Inflammatory macrophage treated with lipopolysaccharide for 4 hours (primary cell): Measurements from ENCODE around the gene CERS6.

ENCODE experiments used
- DNase-seq: peaks from one replicate; pipeline ENCODE4 v3.0.0-alpha.2; 2020

The CERS6 gene

DNA sequence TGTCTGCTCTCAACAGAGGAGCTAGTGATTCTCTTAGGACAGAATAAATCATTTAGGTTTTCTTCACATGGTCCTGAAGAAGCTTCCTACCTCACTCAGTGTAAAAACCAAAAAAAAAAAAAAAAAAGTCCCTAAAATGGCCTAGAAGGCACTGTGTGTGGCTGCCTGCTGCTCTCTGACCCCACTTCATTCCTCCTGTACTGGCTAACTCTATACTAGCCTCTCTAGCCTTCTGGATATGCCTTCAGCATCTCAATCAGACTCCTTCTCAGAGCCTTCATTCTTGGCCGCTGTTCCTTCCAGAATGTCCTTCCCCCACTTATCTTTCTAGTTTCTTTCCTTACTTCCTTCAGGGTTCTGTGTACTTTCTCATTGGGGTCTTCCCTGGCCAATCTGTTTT, 82.1 kb downstream of the CERS6 start:
- no peak for DNase-seq

DNA sequence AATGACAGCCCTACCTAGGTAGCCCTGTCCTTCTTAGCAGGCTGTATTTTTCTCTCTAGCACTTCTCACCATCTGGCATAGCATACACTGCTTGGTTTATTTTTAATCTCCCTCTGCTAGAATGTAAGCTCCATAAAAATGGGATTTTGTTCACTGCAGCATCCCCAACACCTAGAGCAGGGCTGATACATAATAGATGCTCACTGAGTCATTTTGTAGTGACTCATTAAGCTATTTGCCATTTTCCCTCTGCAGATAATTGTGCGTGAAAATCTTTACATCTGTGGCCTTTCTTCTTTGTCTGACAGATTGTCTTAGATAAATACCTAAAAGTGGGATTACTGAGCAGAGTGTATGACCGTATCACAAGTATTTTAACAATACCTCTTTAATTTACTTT, 82.5 kb downstream of the CERS6 start:
- no peak for DNase-seq

DNA sequence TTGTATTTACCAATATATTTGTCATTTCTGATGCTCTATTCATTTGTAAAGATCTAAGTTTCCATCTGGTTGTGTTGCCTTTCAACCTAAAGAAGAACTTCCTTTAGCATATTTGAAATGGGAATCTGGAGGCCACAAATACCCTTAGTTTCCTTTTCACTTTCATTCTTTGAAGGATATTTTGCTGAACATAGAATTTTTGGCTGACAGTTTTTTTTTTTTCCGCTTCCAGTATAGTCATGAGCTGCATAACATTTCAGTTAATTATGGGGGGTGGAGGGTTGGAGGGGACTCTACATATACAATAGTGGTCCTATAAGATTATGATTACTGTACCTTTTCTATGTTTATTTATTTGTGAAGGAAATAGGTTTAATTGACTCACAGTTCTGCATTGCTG, 83.9 kb downstream of the CERS6 start:
- DNase-seq, result peak; percentile 36

DNA sequence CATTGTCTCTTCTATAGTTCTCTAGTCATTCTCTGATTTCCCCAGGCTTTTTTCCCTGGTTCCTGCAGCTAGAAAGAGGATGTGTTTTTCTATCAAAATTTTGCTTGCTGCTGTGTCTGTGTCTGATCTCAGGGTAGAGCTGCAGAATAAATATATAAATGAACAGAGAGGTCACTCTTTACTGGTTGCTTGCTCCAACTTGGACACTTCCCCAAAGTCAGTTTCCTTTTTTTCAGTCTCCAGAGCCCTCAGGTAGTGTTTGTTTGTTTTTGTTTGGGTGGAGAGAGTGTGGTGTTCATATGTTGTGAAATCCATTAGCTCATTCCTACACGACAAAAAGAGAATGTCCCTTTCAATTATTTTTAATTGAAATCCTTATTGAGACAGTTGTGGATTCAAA, 85.8 kb downstream of the CERS6 start:
- peak; percentile 43 for DNase-seq

DNA sequence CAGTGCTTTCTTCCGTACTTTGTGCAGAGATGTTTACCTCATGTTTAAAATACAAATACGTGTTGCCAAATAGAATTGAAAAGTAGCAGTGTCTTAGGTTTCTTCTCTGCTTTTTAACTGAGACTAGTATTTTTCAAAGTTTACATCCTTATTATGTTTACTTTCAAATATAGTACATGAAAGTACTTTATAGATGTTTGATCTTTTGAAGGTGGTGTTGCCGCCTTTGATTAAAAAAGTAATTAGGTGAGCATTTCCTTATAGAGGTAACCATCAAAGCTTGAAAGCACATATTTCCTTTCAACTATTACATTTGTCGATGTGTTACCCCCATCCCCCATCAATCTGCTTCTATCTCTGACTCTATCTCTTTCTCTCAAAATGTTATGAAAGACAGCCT, 87.0 kb downstream of the CERS6 start:
- no peak for DNase-seq

DNA sequence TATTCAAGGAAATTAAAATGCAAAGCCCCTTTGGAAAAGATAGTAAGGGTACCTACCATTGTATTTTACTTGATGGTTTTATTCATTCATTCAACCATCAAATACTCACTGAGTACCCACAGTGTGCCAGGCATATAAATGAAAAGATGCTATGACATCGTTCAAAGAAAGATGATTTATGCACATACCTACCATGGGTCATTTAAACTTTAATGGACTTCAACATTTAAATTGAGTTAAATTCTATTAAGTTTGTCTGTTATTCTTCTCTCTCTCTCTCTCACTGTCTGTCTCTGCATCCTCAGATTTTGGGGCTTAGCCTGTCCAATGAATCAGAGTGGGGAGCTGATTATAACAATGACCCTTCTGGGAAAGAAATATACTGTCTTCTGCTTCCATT, 87.9 kb downstream of the CERS6 start:
- no peak for DNase-seq

DNA sequence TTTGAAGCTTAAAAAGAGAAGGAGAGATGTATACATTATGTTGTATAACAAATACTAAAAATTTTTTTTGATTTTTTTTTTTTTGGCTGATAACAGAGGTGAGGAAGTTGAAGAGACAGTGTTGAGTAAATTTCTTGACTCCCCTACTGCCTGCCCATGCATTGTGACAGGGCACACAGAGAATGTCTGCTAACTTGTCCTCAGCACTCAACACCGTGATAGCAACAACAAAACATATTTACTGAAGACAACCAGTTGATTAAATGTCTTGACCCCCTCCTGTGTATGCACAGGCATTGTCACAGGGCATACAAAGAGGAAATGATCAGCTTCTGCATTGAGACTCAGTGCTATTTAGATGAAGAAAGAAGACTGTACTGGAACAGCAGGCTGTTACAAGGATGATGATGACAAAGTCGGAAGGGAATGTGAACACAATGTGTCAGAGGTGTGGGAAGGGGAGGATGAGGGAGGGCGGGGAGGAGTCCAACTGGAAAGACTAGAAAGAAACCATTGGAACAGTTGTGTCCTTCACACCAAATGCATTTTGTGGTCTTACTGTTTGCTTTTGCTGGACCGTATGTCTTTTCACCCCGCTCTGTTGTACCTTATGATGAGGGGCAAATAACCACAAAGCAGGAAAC, 89.5 kb downstream of the CERS6 start:
- peak; percentile 64 for DNase-seq

DNA sequence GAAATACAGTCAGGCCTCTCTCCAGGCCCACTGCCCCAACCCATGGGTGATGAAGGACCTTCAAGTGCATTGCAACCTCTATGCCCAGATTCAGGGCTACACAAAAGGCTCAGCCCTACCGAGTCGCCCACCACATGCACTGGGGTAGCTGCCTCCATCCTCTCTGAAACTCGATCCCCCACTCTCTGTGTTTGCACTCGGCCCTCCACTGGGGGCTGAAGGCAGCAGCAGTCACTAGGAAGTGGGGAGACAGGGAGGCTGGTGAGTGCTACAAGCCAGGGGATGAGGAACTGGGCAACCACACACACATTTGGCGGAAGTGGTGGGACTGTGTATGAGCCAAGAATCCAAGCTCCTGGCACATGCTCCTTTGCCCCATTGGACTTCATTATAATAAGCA, 94.6 kb downstream of the CERS6 start:
- DNase-seq, result peak; percentile 76

DNA sequence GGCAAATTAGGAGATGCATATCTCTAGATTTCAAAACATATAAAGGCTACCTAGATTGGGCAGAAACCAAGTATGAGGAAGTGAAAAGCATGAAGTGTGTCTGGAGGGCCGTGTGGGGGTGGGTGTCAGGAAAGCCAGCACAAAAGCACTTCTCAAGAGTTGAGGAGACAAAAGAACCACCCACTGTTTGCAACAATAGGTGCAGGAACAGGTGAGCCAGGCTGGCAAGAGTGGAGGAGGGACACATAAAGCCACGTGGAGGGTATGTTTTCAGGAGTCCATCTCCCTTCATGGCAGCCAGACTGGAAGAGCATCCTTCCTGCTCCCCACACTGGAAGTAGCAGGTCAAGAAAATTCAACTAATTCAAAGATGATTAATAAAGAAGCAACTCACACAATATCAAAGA, 96.4 kb downstream of the CERS6 start:
- peak; percentile 49 for DNase-seq

DNA sequence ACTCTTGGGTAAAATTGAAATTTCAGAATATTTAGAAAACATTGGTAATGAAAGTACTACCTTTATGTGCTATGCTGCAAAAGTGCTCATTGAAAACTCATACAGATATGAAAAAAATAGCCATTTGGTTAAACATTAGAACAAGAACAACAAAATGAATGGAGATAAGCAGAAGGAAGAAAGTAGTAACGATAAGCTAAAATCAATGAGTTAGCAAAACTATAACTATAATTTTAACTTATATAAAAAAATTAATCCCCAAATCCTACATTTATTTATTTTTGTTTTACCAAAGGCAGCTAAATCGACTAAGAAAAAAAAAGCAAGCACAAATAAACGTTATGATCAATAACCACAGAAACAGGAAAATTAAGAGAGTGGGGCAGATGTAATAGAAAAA, 99.2 kb downstream of the CERS6 start:
- DNase-seq, result no peak

DNA sequence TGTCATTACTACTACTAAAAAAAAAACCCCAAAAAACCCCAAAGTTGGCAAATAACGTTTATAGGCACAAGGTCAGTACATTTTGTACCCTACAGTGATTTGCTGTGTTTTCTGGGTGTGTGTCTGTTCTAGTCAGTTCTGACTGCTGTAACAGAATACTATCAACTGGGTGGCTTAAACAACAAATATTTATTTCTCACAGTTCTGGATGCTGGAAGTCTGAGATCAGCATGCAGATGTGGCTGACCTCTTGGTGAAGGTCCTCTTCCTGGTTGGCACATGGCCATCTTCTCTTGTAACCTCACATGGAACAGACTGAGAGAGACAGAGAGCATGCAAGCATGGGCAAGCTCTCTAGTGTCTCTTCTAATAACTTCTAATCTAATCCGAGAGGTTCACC, 103.1 kb downstream of the CERS6 start:
- no peak for DNase-seq

DNA sequence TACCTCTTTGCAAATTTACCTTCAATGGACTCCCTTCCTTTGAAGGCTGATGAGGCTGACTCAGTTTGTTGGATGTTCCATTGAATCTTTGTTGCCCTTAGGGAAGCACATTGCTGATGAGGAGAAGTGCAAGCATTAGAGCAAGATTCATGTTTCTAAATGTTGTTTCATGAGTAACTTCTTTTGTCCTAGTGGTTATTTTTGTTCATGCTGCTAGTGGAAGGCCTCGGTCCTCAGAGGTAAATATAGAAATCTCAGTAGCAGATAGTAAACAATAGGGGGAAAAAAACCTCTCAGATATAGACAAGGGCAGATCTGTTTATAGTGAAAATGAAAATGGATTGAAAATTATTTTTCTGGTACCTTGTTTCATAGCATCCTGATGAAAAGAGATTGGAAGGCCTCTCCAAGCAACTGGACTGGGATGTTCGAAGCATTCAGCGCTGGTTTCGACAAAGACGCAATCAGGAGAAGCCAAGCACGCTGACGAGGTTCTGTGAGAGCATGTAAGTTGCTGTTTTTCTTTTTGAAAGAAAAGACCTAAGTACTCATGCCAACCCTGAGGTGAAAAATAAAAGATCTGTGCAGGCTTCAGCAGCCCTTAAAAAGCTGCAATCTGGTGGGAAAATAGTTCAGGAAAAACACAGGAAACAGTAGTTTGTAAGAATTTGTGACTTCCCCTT, 104.9 kb downstream of the CERS6 start:
- no peak for DNase-seq

DNA sequence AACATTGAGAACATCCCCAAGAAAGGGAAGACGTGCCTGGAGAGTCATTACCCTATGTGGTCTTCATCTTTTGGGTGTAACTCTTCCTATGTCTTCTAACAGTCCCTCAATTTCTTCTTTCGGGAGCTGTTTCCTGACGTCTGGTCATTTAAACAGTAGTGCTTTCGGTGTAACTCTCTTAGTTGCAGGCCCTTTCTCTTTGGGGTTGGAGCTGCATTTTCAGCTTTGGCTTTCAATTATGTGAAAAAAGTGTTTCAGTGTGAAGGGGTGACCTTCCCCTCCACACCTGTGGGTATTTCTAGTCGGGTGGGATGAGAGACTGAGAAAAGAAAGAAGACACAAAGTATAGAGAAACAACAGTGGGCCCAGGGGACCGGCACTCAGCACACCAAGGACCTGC, 105.9 kb downstream of the CERS6 start:
- no peak for DNase-seq

DNA sequence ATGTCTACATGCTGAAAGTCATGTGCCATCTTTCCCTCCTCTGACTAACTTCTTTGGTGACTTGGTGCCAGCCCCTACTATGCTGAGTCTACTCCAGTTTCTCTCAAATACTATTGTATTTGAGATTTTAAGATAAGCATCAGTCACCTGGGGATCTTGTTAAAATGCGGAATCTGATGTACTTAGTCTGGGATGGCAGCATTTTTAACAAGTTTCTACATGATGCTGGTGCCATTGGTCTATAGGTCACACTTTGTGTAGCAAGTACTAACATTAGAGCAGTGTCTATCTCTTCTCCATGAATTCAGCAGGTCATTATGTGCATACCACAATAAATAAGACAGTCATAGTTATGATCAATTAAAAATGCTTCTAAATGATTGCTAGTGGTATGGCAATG, 106.9 kb downstream of the CERS6 start:
- DNase-seq, result no peak

DNA sequence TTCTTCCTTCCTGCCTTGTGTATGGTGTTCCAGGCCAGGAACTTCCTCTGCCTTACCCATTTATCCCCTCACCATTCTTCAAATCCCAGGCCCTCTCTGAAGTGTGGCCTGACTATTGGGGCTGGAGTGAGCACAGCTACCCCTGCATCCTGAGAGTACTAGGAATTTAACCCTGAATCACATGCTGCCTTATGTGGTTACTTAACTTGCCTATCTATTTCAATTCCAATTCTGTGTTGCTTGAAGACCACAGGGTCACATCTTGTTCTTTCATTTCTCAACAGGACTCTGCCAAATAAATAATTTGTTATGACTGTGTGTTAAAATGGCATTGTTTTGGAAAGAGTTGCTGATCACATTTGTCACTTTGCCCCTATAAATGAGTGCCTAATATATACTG, 108.6 kb downstream of the CERS6 start:
- no peak for DNase-seq

DNA sequence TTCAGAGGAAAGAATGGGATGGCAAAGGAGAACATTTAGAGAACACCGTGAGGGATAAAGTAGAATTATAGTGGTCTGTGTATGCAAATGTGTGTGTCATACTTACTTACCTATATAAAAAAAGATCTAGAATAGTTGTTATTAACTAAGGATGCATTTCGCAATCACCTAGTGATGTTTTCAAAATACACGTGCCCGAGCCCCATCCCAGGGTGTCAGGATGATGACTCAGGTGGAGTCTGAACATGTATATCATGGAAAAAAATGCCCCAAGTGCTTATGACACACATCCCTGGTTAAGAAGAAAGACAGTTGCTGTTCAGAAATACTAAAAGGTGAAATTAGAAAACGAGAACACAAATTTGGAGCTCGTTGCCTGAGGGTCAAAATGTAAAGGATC, 109.0 kb downstream of the CERS6 start:
- DNase-seq, result no peak

DNA sequence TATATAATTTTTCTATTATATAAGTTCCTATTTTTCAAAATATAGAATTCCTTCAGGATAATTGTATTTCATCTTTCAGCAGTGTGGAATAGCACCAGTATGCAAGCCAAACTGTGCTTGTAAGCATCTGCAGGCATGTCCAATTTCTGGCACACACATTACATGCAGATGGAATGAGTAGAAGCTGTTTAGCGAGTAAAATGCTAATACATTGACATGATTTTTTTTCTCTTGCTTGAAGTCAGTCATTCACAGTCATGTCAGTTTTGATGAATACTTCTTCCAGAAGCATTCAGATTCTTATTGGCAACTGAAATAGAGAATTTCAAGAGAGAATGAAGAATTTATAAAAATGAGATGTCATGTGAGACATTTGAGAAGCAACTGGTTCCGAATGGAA, 109.4 kb downstream of the CERS6 start:
- no peak for DNase-seq

DNA sequence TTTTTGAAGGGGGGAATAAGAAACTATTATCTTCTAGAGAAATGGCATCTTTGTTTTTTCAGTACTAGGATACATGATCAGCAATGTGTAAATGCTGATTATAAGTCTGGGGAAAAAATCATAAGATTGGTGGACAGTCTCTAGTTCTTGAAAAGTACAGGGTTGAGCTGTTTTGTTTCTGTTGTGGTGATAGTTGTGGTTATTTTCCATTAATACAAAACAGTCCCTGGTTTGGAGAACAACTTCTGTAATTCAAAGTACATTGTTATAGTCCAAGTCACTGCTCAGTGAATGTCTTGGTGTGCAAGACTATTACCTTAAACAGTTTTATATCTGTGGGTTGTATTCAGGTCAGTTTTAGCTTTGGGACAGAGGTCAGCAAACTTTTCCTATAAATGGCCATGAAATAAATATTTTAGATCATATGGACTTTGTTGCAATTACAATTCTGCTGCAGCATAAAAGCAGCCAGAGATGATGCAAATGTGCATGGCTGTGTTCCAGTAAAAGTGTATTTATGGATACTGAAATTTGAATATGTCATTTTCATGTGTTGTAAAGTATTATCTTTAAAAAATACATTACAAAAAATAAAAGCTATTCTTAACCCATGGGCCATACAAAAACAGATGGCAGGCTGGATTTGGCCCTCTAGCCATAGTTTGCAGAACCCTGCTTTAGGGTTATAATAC, 111.0 kb downstream of the CERS6 start:
- DNase-seq, result no peak

DNA sequence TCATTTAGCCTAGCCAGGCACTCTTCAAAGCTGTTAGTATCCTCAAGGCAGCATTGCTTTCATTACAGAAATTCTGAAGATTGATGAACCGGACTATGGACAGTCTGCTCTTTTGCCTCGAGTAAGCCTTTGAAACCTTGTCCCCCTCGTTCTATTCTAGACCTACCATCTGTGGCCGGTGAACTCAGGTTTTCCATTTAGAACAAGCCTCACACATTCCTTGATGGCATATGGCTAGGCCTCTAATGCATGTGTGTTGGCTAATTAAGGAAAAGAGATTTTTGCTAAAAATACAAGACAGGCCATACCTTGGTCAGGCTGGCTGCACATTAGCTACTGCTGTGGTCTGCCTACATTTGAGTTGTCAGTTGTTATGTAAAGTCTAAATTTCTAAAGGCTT, 111.8 kb downstream of the CERS6 start:
- no peak for DNase-seq

DNA sequence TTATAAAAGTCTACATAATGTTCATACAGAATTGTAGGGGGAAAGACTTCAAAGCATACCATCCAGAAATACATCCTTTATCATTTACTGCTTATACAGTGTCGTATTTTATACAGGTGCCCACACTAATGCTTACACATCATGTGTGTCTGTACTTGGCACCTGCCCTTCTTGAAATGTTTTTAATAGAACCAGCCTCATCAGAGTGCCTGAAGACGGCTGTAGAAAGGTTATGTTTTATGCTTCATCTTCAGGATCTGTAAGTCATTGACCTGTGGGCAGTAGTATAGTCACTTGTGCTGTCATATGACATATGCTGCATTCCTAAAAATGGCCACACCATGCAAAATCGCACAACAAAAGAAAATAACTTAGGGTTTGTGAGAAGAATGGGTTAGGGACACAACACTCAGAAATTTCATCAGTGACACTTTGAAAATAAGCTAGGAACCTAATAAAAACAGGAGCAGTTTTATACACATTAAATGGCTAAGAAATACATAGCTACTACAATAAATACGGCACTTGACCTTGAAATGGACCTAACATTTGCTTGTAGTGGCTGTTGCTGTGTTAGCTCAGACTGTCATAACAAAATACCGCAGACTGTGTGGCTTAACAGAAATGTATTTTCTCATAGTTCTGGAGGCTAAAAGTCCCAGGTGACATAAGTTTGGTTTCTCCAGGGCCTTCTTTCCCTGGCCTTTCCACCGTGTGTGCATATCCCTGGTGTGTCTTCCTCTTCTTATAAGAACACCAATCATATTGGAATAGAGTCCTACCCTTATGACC, 112.6 kb downstream of the CERS6 start:
- peak; percentile 20 for DNase-seq

DNA sequence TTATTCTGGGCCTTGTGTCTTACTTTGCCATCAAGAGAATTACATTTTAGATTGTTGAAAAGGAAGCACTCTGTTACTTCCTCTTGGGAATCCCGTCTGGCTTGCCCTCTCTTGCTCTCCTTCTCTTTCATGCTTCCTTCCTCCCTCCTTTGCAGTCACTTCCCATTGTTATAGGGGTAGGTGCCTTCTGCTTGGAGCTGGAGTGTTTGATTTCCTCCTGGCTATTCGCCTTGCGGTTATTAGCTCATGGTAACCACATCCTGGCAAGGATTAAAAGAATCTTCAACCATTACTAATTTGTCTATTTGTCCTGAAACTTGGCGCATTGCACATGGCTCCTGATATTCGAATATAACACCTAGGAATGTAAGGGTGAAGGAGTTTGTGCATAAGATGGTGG, 115.0 kb downstream of the CERS6 start:
- DNase-seq, result peak; percentile 43

DNA sequence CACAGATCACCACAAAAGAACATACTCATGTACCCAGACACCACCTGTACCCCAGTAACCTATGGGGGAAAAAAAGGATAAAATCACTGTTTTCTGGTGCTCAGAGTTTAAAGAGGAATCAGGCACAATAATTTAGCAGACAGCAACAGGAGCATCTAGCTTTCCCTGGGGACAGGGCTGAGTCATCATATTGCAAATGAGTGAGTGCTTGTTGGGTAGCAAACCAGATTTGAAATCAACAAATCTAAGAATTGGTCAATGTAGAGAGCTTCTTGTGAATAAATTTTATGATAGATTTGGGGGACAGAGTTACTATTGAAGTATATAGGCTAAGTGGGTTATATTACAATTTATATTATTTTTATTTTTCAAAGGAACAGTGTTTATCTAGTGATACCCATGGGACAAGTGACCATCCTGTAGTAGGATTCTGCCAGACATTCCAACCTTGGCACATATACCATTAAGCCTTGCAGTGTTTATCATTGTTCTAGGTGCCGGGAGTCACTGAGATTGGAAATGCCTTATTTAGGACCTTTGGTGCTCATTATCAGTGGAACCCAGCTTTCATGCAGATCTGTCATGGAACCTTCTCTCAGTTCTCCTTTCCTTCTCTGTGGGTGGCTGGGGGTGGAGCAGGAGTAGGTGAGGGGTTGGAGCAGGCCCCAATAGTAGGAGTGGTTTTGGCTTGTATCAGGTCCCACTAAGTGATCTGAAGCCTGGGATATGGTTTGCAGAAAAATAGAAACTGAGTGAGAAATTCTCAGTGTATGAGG, 117.2 kb downstream of the CERS6 start:
- peak; percentile 11 for DNase-seq
